B cell (primary cell): ENCODE results near the gene ANKS1B. TPM values are rescaled to one million over a fixed set of nuclear protein-coding genes. Genes with fewer than 3 reads are reported as not detected.

ENCODE experiments used
- ATAC-seq: fragments of 200-7000 bp; cut with Tn5 transposase; one replicate; pipeline ENCODE4 v1.10.0; 2021; ENCODE audit warnings: low read depth, mild to moderate bottlenecking, moderate number of reproducible peaks, moderate library complexity
- CTCF ChIA-PET: fragments of 350-600 bp; sonication (Branson Sonifier 250); formaldehyde crosslinking; loops from one replicate; lab custom pipeline; 2021; ENCODE audit warnings: antibody characterized with exemption, inconsistent platforms; lab: Charles Lee
- POLR2A ChIA-PET: fragments of 350-600 bp; sonication (Branson Sonifier 250); formaldehyde crosslinking; loops from one replicate; lab custom pipeline; 2021; ENCODE audit warnings: antibody characterized with exemption; lab: Charles Lee
- DNase-seq: peaks from one replicate; pipeline ENCODE4 v3.0.0; 2013
- H2AFZ ChIP-seq: 2 replicates; pipeline ENCODE4 v1.6.1; 2012; ENCODE audit warnings: mild to moderate bottlenecking, low read depth, low read length; ENCODE audit not compliant: insufficient read depth, poor library complexity, severe bottlenecking
- H3K27ac ChIP-seq, 2 donors: 1 replicate in 1 of 2; 2 replicates in 1 of 2; pipeline ENCODE4 v1.5.1; 2012 to 2013; ENCODE audit warnings: low read length in 2 of 2, mild to moderate bottlenecking in 2 of 2, moderate library complexity in 1 of 2
- H3K27me3 ChIP-seq, 4 experiments: fragments of 200-600 bp in 1 of 4; sonication (generic) in 1 of 4; replicated peaks in 1 of 4; 1 replicate in 2 of 4; 2 replicates in 2 of 4; pipeline versions ENCODE4 v1.6.1 to v1.7.0; 2013 to 2016; ENCODE audit warnings: low read length in 3 of 4, mild to moderate bottlenecking in 2 of 4, mixed read lengths in 1 of 4, moderate library complexity in 1 of 4; ENCODE audit not compliant: insufficient read depth in 4 of 4, control insufficient read depth in 3 of 4; ENCODE audit errors: control extremely low read depth in 1 of 4
- H3K36me3 ChIP-seq, 2 experiments: replicated peaks in 1 of 2; 1 replicate in 1 of 2; 2 replicates in 1 of 2; pipeline versions ENCODE4 v1.6.1 to v1.7.1; 2013; ENCODE audit warnings: low read length in 1 of 2; ENCODE audit not compliant: insufficient read depth in 2 of 2, control insufficient read depth in 1 of 2; ENCODE audit errors: control extremely low read depth in 1 of 2, extremely low read depth in 1 of 2
- H3K4me1 ChIP-seq, 2 donors: fragments of 200-600 bp in 1 of 2; sonication (generic) in 1 of 2; 1 replicate in 1 of 2; 2 replicates in 1 of 2; pipeline versions ENCODE4 v1.5.1 to v1.6.1; 2013 to 2017; ENCODE audit warnings: low read length in 2 of 2; ENCODE audit not compliant: control insufficient read depth in 2 of 2, insufficient read depth in 2 of 2
- H3K4me2 ChIP-seq: replicated peaks from 2 replicates; pipeline ENCODE3; 2012; ENCODE audit warnings: mild to moderate bottlenecking, low read depth, low read length; ENCODE audit not compliant: poor library complexity, severe bottlenecking
- H3K4me3 ChIP-seq, 5 experiments: fragments of 200-600 bp in 1 of 5; sonication (generic) in 1 of 5; 1 replicate in 3 of 5; 2 replicates in 2 of 5; pipeline versions ENCODE4 v1.5.1 to v1.7.0; 2011 to 2016; ENCODE audit warnings: low read length in 4 of 5, mild to moderate bottlenecking in 4 of 5, low read depth in 2 of 5, control low read depth in 1 of 5, moderate library complexity in 1 of 5; ENCODE audit not compliant: insufficient read depth in 1 of 5; ENCODE audit errors: control extremely low read depth in 1 of 5, extremely low read depth in 1 of 5
- H3K79me2 ChIP-seq: fragments of 200-600 bp; sonication (generic); one replicate; pipeline ENCODE4 v1.6.0; 2016; ENCODE audit warnings: low read length; ENCODE audit not compliant: control insufficient read depth, insufficient read depth
- H3K9ac ChIP-seq: fragments of 200-600 bp; sonication (generic); 2 replicates; pipeline ENCODE4 v1.6.1; 2017; ENCODE audit warnings: mild to moderate bottlenecking, low read length, moderate library complexity
- H3K9me3 ChIP-seq, 3 donors: one replicate each; pipeline versions ENCODE4 v1.6.1 to v1.7.1; 2013; ENCODE audit warnings: low read length in 2 of 3; ENCODE audit not compliant: control insufficient read depth in 2 of 3, insufficient read depth in 1 of 3; ENCODE audit errors: control extremely low read depth in 1 of 3
- H4K20me1 ChIP-seq: 2 replicates; pipeline ENCODE4 v1.6.0; 2012; ENCODE audit warnings: mild to moderate bottlenecking, low read length; ENCODE audit not compliant: insufficient read depth, control insufficient read depth, poor library complexity, severe bottlenecking
- H3K27ac Mint-ChIP-seq: one replicate; pipeline ENCODE4 v1.8.0; 2021; ENCODE audit warnings: mixed read lengths
- H3K27me3 Mint-ChIP-seq: one replicate; pipeline ENCODE4 v1.8.0; 2021; ENCODE audit warnings: mixed read lengths
- H3K4me1 Mint-ChIP-seq: one replicate; pipeline ENCODE4 v1.8.0; 2021; ENCODE audit warnings: mixed read lengths
- H3K4me3 Mint-ChIP-seq: one replicate; pipeline ENCODE4 v1.8.0; 2021; ENCODE audit warnings: mixed read lengths
- H3K9me3 Mint-ChIP-seq: one replicate; pipeline ENCODE4 v1.8.0; 2022; ENCODE audit warnings: mixed read lengths; ENCODE audit not compliant: insufficient read depth
- CTCF ChIP-seq: fragments of 200-600 bp; IDR thresholded peaks from one replicate; pipeline ENCODE4 v1.8.0; 2022; ENCODE audit warnings: antibody characterized with exemption, mild to moderate bottlenecking
- EZH2 ChIP-seq: IDR thresholded peaks from 2 replicates; pipeline ENCODE4 v1.6.1; 2012; ENCODE audit warnings: borderline replicate concordance, low read depth, mild to moderate bottlenecking, moderate library complexity, low read length; ENCODE audit not compliant: insufficient read depth, poor library complexity, severe bottlenecking
- WGBS: methylation state at CpG from one replicate; pipeline ENCODE4 v1.1.5; 2013; ENCODE audit warnings: missing lambda C conversion rate; ENCODE audit not compliant: insufficient coverage; 5-methylcytosine and 5-hydroxymethylcytosine counted together
- intact Hi-C: fragments of 100-400 bp; cut with micrococcal nuclease; formaldehyde crosslinking; loops from one replicate; pipeline ENCODE4 v1.10.0; 2022
- polyA plus RNA-seq: library from polyadenylated mRNA; depleted of rRNA; stranded (reverse); fragments of >200 nt; gene quantifications from 2 replicates; pipeline ENCODE4 v1.2.3, GENCODE V29; 2012
- total RNA-seq, 2 donors: library from RNA; stranded (reverse); fragments of 120-200 nt in 1 of 2; gene quantifications; 1 replicate in 1 of 2; 2 replicates in 1 of 2; pipeline versions ENCODE4 v1.2.3 to v1.2.4, GENCODE V29; 2013 to 2022

The ANKS1B gene
- total and polyA plus RNA-seq, 2 donors (not counting 1 experiment from before 2014, with no cell fraction given) = not detected

- no peaks in the 10 kb centered on the region for H3K27me3 ChIP-seq
- Mint-ChIP-seq H3K9me3 (no peaks in the 10 kb centered on the region), H3K4me3 (no peak overlapping the region), H3K27me3 (no peaks in the 10 kb centered on the region), H3K4me1 (no peaks in the 10 kb centered on the region), H3K27ac (no peak overlapping the region)
- no peak overlapping the region for H2AFZ ChIP-seq
- POLR2A ChIA-PET = no interaction called here
- 100% methylated on average over 2 of the region's 5 CpGs for WGBS
- no peaks in the 10 kb centered on the region for H3K79me2 ChIP-seq
- H3K9ac ChIP-seq = no peak overlapping the region
- ATAC-seq = no peak
- DNase-seq = no peak
- no peak overlapping the region for H3K4me3 ChIP-seq
- H4K20me1 ChIP-seq = no peaks in the 10 kb centered on the region
- no peaks in the 10 kb centered on the region for H3K36me3 ChIP-seq
- H3K4me1 ChIP-seq = no peaks in the 10 kb centered on the region
- H3K27ac ChIP-seq = no peak overlapping the region
- no peak overlapping the region for H3K4me2 ChIP-seq
- no peaks in the 10 kb centered on the region for H3K9me3 ChIP-seq
- intact Hi-C loops = no loop called here
- TF ChIP-seq EZH2 (no peak), CTCF (no peak)
- CTCF ChIA-PET = no interaction called here
These were observed 86.1 kb downstream of the ANKS1B start for GRCh38 chr12:99898645-99899044.

- H3K9ac ChIP-seq = no peak overlapping the region
- H3K4me1 ChIP-seq = no peaks in the 10 kb centered on the region
- Mint-ChIP-seq H3K27me3 (no peaks in the 10 kb centered on the region), H3K4me3 (no peak overlapping the region), H3K27ac (no peak overlapping the region), H3K4me1 (no peaks in the 10 kb centered on the region), H3K9me3 (no peaks in the 10 kb centered on the region)
- no peaks in the 10 kb centered on the region for H3K79me2 ChIP-seq
- ATAC-seq (no peak), DNase-seq (no peak)
- CTCF ChIA-PET = no interaction called here
- no peaks in the 10 kb centered on the region for H4K20me1 ChIP-seq
- no peak overlapping the region for H3K4me3 ChIP-seq
- intact Hi-C loops = no loop called here
- no peak overlapping the region for H3K4me2 ChIP-seq
- H3K27ac ChIP-seq = no peak overlapping the region
- no peaks in the 10 kb centered on the region for H3K9me3 ChIP-seq
- TF ChIP-seq EZH2 (no peak), CTCF (no peak)
- POLR2A ChIA-PET = no interaction called here
- H3K27me3 ChIP-seq = no peaks in the 10 kb centered on the region
- no peak overlapping the region for H2AFZ ChIP-seq
- no peaks in the 10 kb centered on the region for H3K36me3 ChIP-seq
These were observed 105.3 kb downstream of the ANKS1B start for GRCh38 chr12:99879439-99879838.
